Measurements from ENCODE around the gene ATP1B3.

- TF ChIP-seq CTCF (IDR thresholded peaks at IDR 0.05) (no peak), POLR2A (IDR thresholded peaks at IDR 0.05) (no peak), POLR2AphosphoS5 (IDR thresholded peaks at IDR 0.05) (no peak), EP300 (IDR thresholded peaks at IDR 0.05) (no peak)
Measured at GRCh38 chr3:141849056-141849815, 27.2 kb upstream of the ATP1B3 start.
